GM12874 (cell line): Measurements from ENCODE around the gene FCMR.

Experiments used
- TF ChIP-seq, protein P1 (sequence below): IDR thresholded peaks from 2 replicates; pipeline ENCODE4 v1.5.1; 2011; ENCODE audit warnings: low read depth, mild to moderate bottlenecking, control low read depth, low read length, moderate library complexity; ENCODE audit not compliant: insufficient read depth

Gene FCMR

DNA sequence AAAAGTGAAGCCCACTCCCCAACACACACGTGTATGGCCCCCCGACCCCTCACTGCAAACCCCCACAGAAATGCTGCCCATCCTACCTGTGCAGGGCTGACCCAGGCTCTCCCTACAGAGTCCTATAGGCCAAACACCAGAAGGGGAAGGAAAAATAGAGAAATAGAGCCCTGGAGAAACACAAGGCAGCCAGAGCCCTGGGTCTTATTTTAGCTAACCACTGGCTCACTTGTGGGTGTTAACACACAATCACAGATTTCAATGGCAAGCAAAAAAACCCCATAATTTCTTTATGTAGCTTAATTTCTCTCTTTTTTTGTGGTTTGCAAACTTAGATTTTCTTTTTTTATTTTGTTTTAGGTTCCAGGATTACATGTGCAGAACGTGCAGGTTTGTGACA, 25.5 kb upstream of the FCMR start:
- TF ChIP-seq, protein P1, sequence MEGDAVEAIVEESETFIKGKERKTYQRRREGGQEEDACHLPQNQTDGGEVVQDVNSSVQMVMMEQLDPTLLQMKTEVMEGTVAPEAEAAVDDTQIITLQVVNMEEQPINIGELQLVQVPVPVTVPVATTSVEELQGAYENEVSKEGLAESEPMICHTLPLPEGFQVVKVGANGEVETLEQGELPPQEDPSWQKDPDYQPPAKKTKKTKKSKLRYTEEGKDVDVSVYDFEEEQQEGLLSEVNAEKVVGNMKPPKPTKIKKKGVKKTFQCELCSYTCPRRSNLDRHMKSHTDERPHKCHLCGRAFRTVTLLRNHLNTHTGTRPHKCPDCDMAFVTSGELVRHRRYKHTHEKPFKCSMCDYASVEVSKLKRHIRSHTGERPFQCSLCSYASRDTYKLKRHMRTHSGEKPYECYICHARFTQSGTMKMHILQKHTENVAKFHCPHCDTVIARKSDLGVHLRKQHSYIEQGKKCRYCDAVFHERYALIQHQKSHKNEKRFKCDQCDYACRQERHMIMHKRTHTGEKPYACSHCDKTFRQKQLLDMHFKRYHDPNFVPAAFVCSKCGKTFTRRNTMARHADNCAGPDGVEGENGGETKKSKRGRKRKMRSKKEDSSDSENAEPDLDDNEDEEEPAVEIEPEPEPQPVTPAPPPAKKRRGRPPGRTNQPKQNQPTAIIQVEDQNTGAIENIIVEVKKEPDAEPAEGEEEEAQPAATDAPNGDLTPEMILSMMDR, result no peak

DNA sequence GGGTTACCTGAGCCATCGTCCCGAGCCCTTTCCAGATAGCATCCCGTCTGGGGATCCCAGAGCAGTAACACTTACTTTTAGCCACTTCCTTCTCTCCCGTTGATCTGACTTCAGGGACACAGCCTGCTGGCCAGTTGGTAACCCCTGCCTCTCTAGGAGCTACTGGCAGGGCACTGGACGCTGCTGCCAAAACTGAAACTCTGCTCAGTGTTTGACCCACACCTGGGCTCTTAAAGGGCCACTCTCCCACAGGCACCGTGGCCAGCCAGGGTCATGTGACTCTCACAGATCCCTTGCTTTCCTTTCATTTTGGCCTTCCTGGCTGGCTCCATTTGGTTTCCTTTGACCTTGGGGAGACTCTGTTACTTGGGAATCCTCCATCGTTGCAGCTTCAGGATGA, 24.5 kb upstream of the FCMR start, which contains the start of gene PIGR:
TSS of gene PIGR (minus strand) at position 206 of the 400 bp plus-strand sequence. CDS start 5,935 bp downstream, outside the sequence.
- TF ChIP-seq, protein P1, result no peak

DNA sequence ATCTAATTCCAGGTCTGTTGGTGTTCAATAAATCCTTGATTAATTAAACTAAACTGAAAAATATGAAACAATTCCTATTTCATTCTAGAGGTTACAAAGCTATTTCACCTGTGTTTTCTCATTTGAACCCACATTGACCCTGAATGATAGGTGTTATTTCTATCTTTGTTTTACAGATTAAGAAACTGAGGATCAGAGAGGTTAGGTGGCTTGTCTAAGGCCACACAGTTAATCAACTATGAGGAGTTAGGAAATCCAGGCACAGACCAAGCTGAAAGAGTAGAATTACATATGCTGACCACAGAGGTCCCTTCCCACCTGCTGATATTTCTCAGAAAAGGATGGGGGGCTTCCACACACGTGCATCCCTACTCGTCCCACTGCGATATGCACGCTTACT, 24.0 kb upstream of the FCMR start:
- TF ChIP-seq, protein P1, result no peak

DNA sequence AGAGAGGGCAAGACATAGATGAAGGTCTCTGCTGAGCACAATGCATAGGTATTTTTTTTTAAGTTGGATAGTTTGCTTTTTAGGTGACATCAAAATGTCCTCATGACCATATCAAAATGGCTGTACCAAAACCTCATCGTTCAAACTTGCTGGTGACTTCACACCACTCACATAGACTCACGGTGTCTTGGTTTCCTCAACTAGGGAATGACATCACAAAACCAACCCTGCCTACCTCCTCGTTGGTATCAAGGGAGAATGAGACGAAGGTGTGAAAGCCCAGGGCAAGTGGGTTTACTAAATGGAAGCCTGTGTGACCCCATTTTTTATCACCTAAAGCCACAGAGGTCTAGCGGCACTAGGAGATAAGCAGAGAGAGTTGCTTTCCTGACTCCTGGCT, 23.0 kb upstream of the FCMR start:
- TF ChIP-seq, protein P1, result no peak

DNA sequence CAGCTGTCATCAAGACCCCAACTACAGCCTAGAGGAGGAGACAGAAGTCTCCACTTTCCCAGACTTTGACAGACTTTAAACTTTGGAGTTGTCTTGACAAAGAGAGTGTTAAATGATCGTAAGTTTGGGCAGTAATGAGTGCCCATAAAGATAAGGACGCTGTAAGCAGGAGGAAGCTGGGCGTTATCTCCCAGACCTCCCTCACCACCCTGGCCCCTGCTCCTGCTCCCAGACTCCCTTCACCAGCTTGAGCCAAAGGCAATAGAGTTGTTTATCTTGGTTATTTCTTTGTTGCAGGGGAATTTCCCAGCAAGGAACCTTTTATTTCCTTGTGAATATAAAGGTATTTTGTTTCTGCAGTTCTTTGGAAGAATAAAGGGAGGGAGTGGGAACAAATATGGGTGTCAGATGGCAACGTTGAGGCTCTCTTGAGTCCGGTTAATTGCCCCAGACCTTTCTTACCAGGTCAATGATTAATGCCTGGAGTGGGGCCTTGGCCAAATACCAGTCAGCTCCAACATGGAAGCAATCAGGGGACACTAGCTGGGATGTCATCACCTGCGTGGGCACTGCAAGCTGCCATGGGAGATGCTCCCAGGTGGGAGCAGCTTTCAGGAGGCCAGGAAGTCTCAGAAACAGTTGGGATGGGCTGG, 20.2 kb upstream of the FCMR start:
- TF ChIP-seq, protein P1, result no peak

DNA sequence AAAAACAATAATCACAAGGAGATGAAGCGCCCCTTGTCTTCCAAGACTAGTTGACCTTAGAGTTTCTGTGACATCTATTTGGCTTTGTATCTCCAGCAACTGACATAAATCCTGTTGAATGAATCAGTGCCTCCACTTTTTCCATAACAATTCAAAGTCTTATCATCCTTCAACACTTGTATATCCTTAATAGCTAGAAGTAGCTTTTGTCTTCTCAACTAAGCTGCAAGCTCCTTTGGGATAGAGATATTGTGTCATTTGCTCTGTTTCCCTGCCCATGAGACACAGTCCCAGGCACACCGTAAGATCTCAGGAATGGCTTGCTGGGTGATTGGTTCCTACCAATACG, 18.8 kb upstream of the FCMR start:
- TF ChIP-seq, protein P1, result no peak

DNA sequence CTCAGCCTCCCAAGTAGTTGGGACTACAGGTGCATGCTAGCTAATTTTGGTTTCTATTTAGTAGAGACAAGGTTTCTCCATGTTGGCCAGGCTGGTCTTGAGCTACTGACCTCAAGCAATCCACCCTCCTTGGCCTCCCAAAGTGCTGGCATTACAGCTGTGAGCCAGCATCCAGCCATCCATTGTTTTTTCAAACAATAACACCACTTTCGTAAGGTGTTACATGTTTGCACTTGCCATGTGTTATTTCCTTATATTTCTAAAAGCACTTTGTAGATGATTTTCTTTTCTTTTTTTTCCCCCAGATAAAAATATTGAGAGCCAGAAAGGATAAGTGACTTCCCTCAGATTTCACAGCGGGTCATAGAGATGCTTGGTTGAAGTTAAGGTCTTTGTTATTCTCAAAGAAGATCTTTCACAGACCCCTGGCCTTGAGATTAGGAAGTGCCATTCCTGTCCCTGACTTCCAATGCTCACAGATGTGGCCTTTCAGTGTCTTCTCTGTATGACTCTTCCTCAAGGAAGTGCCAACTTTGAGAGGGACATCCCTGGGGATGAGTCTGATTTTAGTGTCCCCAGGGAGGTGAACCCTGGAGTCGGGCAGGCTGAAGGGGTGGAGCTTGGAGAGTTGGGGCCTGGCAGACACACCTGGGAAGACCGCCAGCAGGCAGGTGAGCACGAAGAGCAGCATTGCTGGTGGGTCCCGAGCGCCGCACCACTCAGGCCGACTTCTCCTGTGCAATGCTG, 18.3 kb upstream of the FCMR start:
- TF ChIP-seq, protein P1, result no peak
